Peyer's patch (tissue), 4 donors: ENCODE measurements around the gene XYLB. TPM values are rescaled to one million over a fixed set of nuclear protein-coding genes. Genes with fewer than 3 reads are reported as not detected.

Experiments used
- DNase-seq, 3 donors: peaks; one replicate each; pipeline ENCODE4 v3.0.0-alpha.2; 2017 to 2019
- H3K27ac ChIP-seq, 4 donors: fragments of 200-600 bp; sonication (generic); one replicate each; pipeline ENCODE4 v1.5.1; 2016 to 2019
- H3K27me3 ChIP-seq, 2 donors: fragments of 200-600 bp; sonication (generic); one replicate each; pipeline ENCODE4 v1.5.1; 2019
- H3K36me3 ChIP-seq, 3 donors: fragments of 200-600 bp; sonication (generic); one replicate each; pipeline ENCODE4 v1.5.1; 2016 to 2019
- H3K4me1 ChIP-seq, 4 donors: fragments of 200-600 bp; sonication (generic); one replicate each; pipeline ENCODE4 v1.5.1; 2016 to 2019
- H3K4me3 ChIP-seq, 4 donors: fragments of 200-600 bp; sonication (generic); 1 replicate in 3 of 4; 2 replicates in 1 of 4; pipeline ENCODE4 v1.5.1; 2016 to 2019; ENCODE audit warnings: mild to moderate bottlenecking in 1 of 4
- H3K9me3 ChIP-seq, 4 donors: fragments of 200-600 bp; sonication (generic); one replicate each; pipeline ENCODE4 v1.5.1; 2016 to 2019; ENCODE audit warnings: mild to moderate bottlenecking in 1 of 4
- CTCF ChIP-seq, 6 experiments: fragments of 450-650 bp in 4 of 6; fragments of 200-600 bp in 2 of 6; sonication (generic) in 1 of 6; IDR thresholded peaks; one replicate each; pipeline ENCODE4 v1.5.1; 2017 to 2019; ENCODE audit warnings: antibody characterized with exemption in 6 of 6, mild to moderate bottlenecking in 3 of 6, moderate library complexity in 1 of 6
- POLR2A ChIP-seq, 2 donors: fragments of 450-650 bp; IDR thresholded peaks; one replicate each; pipeline ENCODE4 v1.5.1; 2017; ENCODE audit warnings: antibody characterized with exemption in 2 of 2, mild to moderate bottlenecking in 2 of 2, moderate library complexity in 2 of 2
- total RNA-seq, 4 donors: library from RNA; depleted of rRNA; stranded (reverse); fragments of >200 nt; gene quantifications; one replicate each; pipeline ENCODE4 v1.1.0, GENCODE V29; 2016

Gene XYLB
- total RNA-seq, 4 donors from 2014 or later, result 7.4 to 39.6 (median 18.2) TPM

- TF ChIP-seq POLR2A (IDR thresholded peaks at IDR 0.05) (no peak), CTCF (IDR thresholded peaks at IDR 0.05) (no peak)
- Histone ChIP-seq H3K4me3 (no peak overlapping the region), H3K9me3 (no peaks in the 10 kb centered on the region), H3K36me3 (peaks cover 0 to 29% (median 0%) of the 10 kb centered on the region in 3 donors), H3K4me1 (no peaks in the 10 kb centered on the region), H3K27ac (no peak overlapping the region), H3K27me3 (no peaks in the 10 kb centered on the region)
- no peak for DNase-seq
These were observed 46.1 kb downstream of the XYLB start for GRCh38 chr3:38392604-38393163.

- Histone ChIP-seq H3K36me3 (peaks cover 0 to 47% (median 0%) of the 10 kb centered on the region in 3 donors), H3K4me3 (no peak overlapping the region), H3K27ac (no peak overlapping the region), H3K4me1 (no peaks in the 10 kb centered on the region), H3K9me3 (no peaks in the 10 kb centered on the region), H3K27me3 (no peaks in the 10 kb centered on the region)
- no peak for DNase-seq
- TF ChIP-seq CTCF (IDR thresholded peaks at IDR 0.05) (no peak), POLR2A (IDR thresholded peaks at IDR 0.05) (no peak)
These were observed 49.7 kb downstream of the XYLB start for GRCh38 chr3:38396239-38396638.

- no peak overlapping the region for H3K27ac ChIP-seq
- H3K4me3 ChIP-seq, result no peak overlapping the region
- DNase-seq, result no peak
- TF ChIP-seq POLR2A (IDR thresholded peaks at IDR 0.05) (no peak), CTCF (IDR thresholded peaks at IDR 0.05) (no peak)
- H3K27me3 ChIP-seq, result no peaks in the 10 kb centered on the region
- H3K4me1 ChIP-seq, result no peaks in the 10 kb centered on the region
- H3K36me3 ChIP-seq, result peaks cover 0 to 53% (median 0%) of the 10 kb centered on the region in 3 donors
- no peaks in the 10 kb centered on the region for H3K9me3 ChIP-seq
These were observed 50.3 kb downstream of the XYLB start for GRCh38 chr3:38396861-38397260.

GRCh38 chr3:38397320-38397719, 50.7 kb downstream of the XYLB start:
- Histone ChIP-seq H3K4me1 (no peaks in the 10 kb centered on the region), H3K9me3 (no peaks in the 10 kb centered on the region)
- no peak for DNase-seq

GRCh38 chr3:38401246-38401962, 54.8 kb downstream of the XYLB start:
- Histone ChIP-seq H3K36me3 (peaks cover 0 to 67% (median 0%) of the 10 kb centered on the region in 3 donors), H3K27ac (no peak overlapping the region), H3K9me3 (no peaks in the 10 kb centered on the region), H3K27me3 (no peaks in the 10 kb centered on the region), H3K4me1 (no peaks in the 10 kb centered on the region), H3K4me3 (no peak overlapping the region)
- no peak for DNase-seq
- TF ChIP-seq POLR2A (IDR thresholded peaks at IDR 0.05) (no peak), CTCF (IDR thresholded peaks at IDR 0.05) (no peak)

More at GRCh38 chr3:38397320-38397719, 50.7 kb downstream of the XYLB start:
- Histone ChIP-seq H3K36me3 (peaks cover 0 to 58% (median 0%) of the 10 kb centered on the region in 3 donors), H3K4me3 (no peak overlapping the region), H3K27me3 (no peaks in the 10 kb centered on the region), H3K27ac (no peak overlapping the region)
- TF ChIP-seq CTCF (IDR thresholded peaks at IDR 0.05), result no peak
- no peak for TF ChIP-seq POLR2A (IDR thresholded peaks at IDR 0.05)
